Amniotic epithelial cell (primary cell): ENCODE measurements around the gene PCYT1A.
"Not testable (repeated sequence)": the region's sequence is repeated elsewhere in the genome, so short reads cannot be mapped to it uniquely, and the experiment has no call there.

Source experiments
- DNase-seq: peaks from one replicate; pipeline ENCODE4 v3.0.0-alpha.2; 2010; ENCODE audit warnings: low read depth

The PCYT1A gene

DNA sequence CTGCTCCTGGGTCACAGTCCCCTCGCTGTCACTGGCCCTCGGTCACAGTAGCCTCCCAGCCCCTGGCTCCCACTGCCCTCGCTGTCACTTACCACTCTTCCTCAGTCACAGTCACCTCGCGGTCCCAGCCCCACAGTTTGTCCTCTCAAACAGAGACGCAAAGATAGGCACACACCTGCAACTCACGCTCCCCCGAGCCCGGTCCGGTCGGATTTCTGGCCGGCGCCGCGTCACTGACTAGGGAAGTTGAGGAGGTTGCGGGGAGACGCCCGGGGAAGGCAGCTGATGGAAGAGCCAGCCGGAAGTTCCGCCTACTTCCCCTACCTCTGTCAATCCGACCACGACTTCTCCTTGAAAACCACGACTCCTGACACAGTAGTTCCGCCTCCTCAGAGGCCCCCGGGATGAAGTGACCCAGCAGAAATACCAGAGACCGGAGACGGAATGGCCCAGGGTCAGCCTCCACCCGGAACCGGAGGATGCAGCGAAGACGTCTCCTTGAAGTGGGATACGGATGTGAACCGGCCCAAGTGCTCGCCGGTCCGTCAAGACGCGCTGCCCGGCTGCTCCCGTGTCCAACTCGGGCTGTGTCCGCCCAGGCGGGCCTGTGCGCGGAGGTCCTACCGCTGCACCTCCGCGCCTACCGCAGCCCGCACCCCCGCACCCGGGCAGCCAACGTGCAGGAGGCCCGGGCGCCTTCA, at the start of gene PCYT1A:
PCYT1A (minus strand) TSS at position 287 of the 701 bp plus-strand sequence. CDS start 17,195 bp downstream, outside the sequence.
- DNase-seq, result peak; percentile 97

DNA sequence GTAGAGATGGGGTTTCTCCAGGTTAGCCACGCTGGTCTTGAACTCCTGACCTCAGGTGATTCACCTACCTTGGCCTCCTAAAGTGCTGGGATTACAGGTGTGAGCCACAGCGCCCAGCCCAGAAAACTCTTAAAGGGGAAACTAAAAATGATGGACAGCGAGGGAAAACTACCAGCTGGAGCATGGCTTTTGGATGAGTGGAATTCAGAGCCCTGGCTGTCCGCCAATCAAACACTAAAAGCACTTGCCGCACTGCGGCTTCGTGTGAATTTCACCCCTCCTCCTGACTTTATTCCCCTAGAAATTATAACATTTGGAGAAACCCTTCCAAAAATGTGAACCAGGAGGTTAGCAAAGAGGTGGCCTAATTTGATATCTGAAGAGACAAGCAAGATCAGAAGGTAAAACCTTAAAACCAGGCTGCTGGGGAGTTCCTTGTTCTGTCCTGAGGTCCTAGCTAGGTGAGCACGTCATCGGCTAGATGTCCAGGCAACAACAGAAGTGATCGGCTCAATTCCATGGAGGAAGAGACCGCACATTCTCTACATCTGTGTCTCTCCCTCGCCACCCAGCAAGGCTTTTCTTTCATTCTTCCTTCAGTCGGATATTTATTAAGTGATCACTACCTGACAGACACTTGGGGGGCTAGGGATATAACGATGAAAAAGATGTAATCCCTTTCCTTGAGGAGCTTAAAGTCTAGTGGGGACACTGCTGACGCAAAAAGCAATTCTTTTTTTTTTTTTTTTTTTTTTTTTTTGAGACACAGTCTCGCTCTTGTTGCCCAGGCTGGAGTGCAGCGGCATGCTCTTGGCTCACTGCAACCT, 49.0 kb upstream of the PCYT1A start:
- DNase-seq, result no peak

DNA sequence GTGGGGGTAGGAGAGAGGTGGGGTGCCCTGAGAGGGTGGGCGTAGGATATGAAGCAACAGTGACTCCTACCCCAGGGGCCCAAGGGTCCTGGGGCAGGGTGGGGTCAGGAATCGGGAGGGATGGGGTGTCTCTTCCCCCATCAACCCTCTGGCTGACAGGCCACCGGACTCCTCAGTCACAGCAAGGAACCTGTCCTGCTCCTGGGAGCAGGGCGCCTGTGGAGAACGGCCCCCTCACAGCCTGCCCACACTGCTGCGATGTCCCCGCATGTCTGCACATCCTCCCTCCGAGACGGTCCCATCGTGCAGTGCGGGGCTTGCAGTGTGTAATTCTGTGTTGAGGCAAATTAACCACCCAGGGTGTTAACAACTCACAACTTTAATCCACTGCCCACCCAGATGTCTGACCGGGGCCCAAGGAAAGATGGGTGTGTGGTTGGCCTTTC, 48.0 kb upstream of the PCYT1A start:
- DNase-seq, result no peak

DNA sequence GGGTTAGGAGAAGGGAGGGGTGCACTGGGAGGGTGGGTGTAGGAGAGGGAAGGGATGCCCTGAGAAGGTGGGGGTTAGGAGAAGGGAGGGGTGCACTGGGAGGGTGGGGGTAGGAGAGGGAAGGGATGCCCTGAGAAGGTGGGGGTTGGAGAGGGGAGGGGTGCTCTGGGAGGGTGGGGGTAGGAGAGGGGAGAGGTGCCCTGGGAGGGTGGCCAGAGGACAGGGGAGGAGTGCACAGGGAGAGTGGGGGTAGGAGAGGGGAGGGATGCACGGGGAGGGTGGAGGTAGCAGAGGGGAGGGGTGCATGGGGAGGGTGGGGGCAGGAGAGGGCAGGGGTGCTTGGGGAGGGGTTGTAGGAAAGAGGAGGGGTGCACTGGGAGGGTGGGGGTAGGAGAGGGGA, 47.5 kb upstream of the PCYT1A start:
- DNase-seq, result no peak

DNA sequence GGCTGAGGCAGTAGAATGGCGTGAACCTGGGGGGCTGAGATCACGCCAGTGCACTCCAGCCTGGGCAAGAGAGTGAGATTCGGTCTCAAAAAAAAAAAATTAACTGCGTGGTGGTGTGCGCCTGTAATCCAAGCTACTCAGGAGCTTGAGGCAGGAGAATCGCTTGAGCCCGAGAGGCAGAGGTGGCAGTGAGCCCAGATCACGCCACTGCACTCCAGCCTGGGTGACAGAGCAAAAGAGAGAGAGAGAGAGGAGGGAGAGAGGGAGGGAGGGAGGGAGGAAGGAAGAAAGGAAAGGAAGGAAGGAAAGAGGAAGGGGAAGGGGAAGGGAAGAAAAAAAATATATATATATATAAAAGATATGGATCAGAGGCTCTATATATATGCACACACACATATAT, 44.6 kb upstream of the PCYT1A start:
- DNase-seq, result no peak

DNA sequence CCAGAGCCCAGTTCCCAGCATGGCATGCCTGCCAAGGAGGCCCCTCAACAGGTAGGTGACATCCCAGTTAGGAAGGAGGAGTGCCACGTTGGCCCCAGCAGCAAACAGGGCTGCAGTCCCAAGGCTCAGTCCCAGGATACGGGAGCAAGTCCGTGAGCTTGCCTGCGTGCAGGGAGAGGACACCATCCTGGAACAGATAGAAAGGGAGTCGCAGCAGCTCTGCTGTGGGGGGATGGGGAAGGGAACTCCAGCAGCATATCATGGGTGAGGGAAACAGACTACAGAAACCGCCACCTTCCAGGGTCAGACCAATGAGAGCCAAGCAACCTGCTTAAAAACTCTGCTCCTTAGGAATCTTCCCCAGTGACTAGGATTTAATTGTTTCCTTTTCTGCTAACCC, 39.9 kb upstream of the PCYT1A start:
- DNase-seq, result no peak

DNA sequence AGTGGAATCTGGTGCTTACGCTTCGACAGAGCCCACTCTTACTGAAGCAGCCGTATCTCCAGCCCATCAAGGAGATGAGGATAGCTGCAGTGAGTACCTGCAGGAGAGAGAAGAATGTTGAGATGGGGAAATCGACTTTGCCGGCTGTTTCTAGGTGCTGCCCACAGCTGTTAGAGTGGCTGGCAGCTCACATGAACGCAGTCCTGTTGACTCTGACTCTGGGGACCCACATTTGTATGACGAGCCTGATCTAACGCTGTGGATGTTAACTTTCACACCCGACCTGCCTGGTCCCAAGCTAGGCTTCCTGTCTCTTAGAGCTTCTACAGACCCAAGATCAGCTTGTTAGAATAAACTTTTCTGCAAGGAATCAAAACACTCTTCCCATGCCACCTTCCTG, 39.4 kb upstream of the PCYT1A start:
- no peak for DNase-seq

DNA sequence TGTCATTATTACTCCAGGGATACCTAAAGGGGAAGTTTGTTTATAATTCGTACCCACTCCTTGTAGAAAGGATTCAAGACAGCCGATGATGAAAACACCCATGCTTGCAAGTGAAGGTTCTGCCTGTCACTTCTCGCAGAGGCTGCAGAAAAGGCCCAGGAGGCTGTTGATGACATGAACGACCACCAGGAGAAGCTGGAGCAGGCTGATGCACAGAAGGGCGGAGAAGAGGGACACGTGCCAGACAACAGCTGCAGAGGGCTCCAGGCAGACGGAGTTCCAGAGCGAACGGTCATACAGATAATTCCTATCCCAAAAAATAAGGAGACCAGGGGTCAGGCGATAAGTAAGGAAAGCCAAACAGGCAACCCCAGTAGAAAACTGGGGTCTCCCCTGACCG, 36.2 kb upstream of the PCYT1A start:
- DNase-seq, result no peak

DNA sequence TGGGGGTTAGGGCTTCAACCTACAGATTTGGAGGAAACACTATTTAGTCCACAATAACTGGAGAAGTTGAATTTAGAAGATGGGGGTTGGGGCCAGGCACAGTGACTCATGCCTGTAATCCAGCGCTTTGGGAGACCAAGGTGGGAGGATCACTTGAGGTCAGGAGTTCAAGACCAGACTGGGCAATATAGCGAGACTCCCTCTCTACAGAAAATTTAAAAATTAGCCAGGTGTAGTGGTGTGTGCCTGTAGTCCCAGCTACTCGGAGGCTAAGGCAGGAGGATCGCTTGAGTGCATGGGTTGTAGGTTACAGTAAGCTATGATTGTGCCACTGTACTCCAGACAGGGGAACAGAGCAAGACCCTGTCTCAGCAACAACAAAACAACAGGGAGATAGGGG, 35.5 kb upstream of the PCYT1A start:
- DNase-seq, result no peak

DNA sequence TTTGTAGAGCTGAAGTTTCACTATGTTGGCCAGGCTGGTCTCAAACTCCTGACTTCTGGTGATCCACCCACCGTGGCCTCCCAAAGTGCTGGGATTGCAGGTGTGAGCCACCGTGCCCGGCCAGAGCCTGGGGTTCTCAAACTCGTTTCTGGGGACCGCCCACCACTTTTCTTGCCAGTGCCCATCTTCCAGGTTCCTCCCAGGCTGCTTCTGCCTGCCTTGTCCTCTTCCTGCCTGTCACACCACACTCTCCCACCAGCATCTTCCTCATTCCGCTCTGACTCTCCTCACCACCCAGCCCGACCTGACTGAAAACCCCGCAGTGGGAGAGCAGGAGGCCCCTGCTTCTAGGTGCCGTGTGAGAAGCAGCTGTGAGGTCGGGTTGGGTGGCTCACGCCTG, 33.6 kb upstream of the PCYT1A start:
- no peak for DNase-seq

DNA sequence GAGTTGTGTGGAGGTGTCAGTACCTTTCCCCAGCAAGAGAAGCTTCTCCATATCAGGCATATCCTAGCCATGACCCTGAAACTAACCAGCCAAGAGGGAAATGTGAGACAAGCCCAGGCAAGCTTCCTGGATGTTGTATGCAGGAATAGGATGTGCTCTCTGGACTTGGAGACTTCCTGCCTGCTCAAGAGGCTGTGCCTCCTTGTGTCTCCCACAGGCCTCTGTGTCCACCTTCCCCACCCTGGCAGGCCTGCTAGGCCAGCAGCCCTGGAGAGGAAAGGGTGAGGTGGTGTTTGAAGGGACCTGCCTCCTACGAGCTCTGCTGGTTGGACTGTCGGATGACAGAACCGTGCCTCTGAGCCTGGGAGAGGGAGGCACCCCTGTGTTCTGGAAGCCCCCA, 32.6 kb upstream of the PCYT1A start:
- DNase-seq, result no peak

DNA sequence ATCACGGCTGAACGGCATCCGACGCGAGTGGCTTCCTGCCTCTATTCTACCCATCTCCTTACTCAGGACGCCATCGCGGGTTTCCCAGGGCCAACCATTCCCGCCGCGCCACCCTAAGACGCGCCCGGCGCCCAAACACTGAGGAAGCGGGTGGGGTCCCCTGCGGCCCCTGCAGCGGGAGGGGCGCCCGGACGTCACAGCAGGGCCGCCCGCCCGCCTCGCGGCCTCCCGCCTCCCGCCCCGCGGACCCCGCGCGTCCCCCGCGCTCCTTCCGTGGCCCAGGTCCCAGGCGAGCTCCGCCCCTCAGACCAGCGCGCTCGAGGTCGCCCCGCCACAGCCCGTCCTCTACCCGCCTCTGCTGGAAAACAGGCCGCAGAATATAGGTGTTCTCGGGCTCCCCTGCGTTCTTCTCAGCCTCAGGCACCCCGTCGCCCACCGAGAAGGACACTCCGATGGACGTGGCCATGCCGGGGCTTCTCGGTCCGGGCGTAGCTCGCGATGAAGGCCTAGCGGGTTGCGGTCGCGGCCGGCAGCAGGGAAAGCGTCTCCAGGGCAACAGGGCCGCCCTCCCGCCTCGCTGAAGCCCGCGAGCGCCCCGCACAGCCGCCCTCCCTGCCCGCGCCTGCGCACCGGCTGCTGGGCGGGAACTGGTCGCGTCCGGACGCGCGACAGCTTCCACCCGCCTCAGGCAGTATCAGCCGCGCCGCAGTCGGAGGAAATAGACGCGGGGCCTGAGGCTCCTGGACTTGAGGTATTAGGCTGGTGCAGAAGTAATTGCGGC, 30.4 kb upstream of the PCYT1A start, which contains the start of gene DYNLT2B:
DYNLT2B (minus strand) TSS at position 554 of the 781 bp plus-strand sequence; CDS start at position 466, 88 bp downstream.
- DNase-seq, result peak; percentile 82

DNA sequence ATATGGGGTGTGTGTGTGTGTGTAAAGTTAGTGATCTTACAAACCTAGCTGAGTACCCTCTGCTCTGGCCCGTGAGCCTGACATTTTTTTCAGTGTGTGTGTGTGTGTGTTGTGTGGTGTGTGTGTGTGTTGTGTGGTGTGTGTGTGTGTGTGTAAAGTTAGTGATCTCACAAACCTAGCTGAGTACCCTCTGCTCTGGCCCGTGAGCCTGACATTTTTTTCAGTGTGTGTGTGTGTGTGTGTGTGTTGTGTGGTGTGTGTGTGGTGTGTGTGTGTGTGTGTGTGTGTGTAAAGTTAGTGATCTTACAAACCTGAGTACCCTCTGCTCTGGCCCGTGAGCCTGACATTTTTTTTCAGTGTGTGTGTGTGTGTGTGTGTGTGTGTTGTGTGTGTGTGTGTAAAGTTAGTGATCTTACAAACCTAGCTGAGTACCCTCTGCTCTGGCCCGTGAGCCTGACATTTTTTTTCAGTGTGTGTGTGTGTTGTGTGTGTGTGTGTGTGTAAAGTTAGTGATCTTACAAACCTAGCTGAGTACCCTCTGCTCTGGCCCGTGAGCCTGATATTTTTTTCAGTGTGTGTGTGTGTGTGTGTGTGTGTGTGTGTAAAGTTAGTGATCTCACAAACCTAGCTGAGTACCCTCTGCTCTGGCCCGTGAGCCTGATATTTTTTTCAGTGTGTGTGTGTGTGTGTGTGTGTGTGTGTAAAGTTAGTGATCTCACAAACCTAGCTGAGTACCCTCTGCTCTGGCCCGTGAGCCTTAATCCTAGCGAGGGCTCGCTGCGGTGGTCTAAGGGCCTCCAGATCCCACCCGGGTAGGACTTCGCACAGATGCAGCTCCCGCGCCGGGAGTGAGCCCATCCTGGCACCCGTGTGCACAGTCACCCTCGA, 29.5 kb upstream of the PCYT1A start:
- peak; percentile 40 for DNase-seq

DNA sequence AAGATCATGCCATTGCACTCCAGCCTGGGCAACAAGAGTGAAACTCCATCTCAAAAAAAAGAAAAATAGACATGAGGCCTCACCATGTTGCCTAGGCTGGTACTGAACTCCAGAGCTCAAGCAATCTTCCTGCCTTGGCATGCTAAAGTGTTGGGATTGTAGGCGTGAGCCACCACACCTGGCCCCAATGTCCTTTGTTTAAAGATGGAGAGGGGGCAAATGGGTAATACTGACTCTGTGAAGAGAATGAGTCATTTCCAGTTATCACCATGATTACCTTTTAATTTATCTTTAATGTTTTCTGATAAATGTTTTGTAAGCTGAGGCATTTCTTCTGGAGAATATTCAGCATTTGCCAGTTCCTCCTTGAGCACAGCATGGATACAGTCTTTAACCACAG, 28.3 kb upstream of the PCYT1A start:
- DNase-seq, result no peak

DNA sequence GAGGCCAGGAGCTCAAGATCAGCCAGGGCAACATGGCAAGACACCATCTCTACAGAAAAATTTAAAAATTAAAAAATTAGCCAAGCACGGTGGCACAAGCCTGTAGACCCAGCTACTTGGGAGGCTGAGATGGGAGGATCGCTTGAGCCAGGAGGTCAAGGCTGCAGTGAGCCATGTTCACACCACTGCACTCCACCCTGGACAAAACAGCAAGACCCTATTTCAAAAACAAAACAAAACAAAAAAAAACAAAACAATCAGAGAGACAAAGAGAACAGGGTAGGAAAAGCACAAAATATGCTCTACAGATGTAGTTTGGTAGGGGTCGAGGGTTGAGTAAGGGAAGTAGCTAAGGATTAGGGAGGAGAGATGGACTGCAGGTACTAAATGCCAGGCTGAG, 27.1 kb upstream of the PCYT1A start:
- no peak for DNase-seq

DNA sequence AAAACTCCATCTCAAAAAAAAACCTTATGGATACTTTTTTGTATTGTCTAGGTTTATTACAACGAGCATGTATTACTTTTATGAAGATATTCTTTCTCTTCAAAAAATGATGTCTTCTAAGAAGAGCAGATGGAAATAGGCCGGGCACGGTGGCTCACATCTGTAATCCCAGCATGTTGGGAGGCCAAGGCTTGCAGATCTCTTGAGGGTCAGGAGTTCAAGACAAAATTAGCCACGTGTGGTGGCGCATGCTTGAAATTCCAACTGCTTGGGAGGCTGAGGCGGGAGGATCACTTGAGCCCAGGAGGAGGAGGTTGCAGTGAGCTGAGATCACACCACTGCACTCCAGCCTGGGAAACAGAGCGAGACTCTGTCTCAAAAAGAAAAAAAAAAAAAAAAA, 26.6 kb upstream of the PCYT1A start:
- not testable (repeated sequence) for DNase-seq

DNA sequence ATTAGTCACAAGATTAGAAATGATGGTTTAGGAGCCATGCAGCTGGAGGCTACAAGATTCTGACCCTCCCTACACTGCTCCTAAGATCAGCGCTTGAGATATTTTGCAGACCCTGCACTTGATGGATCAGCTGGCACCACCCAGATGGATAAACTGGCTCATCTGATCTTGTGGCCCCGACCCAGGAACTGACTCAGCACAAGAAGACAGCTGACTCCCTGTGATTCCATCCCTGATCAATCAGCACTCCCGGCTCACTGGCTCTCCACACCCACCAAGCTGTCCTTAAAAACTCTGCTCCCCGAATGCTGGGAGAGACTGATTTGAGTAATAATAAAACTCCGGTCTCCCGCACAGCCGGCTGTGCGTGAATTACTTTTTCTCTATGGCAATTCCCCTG, 15.4 kb upstream of the PCYT1A start:
- DNase-seq, result not testable (repeated sequence)

DNA sequence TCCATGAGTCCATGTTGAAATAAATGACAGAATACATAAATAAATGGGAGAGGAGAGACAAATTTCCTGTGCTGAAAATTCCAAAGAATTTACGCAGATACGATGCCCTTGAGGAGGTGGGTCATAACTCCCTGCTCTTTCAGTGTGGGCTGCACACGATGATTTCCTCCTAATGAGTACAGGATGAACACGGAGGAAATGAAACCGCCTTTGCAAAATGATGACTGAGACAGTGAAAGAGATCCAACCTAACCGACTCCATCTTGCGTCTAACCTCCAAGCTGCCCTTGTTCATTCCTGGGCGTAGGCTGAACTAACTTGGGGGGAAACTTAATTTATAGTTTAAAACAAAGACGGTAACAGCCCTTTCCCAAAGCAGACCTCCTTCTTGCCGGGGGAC, 15.0 kb upstream of the PCYT1A start:
- not testable (repeated sequence) for DNase-seq

DNA sequence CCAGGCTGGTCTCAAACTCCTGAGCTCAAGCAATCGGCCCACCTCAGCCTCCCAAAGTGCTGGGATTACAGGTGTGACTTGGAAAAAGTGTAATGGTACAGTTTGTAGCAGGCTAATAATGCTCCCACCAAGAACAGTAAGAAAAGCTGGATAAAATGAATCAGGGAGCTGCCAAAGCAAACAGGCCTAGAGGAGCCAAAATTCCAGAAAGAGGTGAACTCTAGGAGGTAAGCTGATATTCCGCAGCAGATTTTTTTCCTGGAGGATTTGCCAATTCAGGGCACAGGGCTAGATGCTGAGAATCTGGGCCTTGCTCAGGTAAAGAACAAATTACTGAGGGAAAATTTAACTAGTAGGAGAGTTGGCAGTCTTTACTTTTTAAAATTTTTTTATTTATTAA, 11.0 kb upstream of the PCYT1A start:
- DNase-seq, result no peak

DNA sequence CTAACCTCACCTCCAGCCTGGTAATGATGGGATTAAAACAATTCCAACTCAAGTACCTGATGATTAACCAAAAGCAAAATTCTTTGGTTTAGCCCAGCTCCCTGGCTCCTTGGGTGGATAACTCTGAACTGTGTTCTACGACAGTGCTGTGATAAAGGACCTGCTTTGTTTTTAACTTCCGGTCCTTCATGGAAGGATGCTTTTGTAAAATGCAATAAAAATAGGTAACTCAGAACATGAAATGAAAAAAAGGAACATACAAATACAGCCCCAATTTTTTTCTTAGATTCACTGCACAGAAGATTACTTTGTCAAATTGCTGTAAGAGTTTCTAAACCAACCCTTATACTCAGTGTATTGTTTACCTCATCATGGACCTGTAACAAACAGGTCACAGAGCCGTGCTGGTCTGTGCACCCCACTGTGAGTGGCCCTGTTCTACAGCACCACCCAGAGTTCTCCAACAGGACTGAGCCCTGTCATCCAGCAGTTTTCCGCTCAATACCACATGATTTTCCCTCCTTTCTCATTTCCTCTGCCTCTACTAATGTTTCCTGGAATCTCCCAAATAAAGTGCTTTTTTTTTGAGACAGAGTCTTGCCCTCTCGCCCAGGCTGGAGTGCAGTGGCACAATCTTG, 4.9 kb upstream of the PCYT1A start:
- no peak for DNase-seq

DNA sequence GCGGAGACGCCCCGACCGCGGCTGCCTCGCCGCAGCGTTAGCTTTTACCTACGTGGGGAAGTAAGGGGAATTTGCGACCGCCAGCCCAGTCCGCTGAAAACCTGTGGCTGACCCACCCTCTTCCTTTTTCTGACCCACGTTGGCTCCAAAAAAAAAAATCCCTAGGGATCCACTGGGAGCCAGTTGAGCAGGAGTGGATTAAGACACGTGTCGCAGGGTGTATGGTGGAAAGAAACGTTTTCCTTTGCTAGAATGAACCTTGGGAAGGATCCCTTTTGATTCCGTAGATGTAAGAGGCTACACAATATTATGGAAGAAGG, 575 bp upstream of the PCYT1A start:
- DNase-seq, result peak; percentile 53
